Tibial nerve (tissue), 4 donors: ENCODE data around the gene STK17B.

Experiments used
- CTCF ChIP-seq, 5 experiments: fragments of 200-600 bp in 3 of 5; fragments of 450-650 bp in 2 of 5; sonication (generic) in 3 of 5; IDR thresholded peaks; one replicate each; pipeline ENCODE4 v1.5.1; 2016 to 2019; ENCODE audit warnings: antibody characterized with exemption in 5 of 5, mild to moderate bottlenecking in 3 of 5, moderate library complexity in 2 of 5
- EP300 ChIP-seq, 2 donors: sonication (generic); formaldehyde crosslinking; IDR thresholded peaks; one replicate each; pipeline ENCODE4 v1.6.1; 2017; ENCODE audit warnings: antibody characterized with exemption in 2 of 2, mild to moderate bottlenecking in 1 of 2
- POLR2A ChIP-seq, 2 donors: fragments of 450-650 bp; IDR thresholded peaks; one replicate each; pipeline ENCODE4 v1.6.1; 2017; ENCODE audit warnings: antibody characterized with exemption in 2 of 2, mild to moderate bottlenecking in 2 of 2, moderate library complexity in 2 of 2

GRCh38 chr2:196171248-196171871, at the start of gene STK17B:
- TF ChIP-seq CTCF (IDR thresholded peaks at IDR 0.05) (peak in 3 of 5 experiments; percentile 4 to 36 (median 18)), POLR2A (IDR thresholded peaks at IDR 0.05) (peak; percentile 88 to 93), EP300 (IDR thresholded peaks at IDR 0.05) (peak in 1 of 2 donors; percentile 96)
